Adrenal gland (tissue), 5 donors: ENCODE data around the gene RNASE1.

Experiments
- CTCF ChIP-seq, 6 experiments: fragments of 450-650 bp in 4 of 6; fragments of 200-600 bp in 2 of 6; sonication (generic) in 1 of 6; IDR thresholded peaks; 1 replicate in 5 of 6; 2 replicates in 1 of 6; pipeline versions ENCODE4 v1.5.1 to v1.8.0; 2016 to 2021; ENCODE audit warnings: antibody characterized with exemption in 6 of 6, mild to moderate bottlenecking in 2 of 6, moderate library complexity in 1 of 6
- POLR2A ChIP-seq, 2 donors: fragments of 450-650 bp; IDR thresholded peaks; one replicate each; pipeline ENCODE4 v1.6.1; 2017; ENCODE audit warnings: antibody characterized with exemption in 2 of 2, mild to moderate bottlenecking in 2 of 2, moderate library complexity in 1 of 2
- donor health status: DM: no; HTN: no; CAD: no.

DNA sequence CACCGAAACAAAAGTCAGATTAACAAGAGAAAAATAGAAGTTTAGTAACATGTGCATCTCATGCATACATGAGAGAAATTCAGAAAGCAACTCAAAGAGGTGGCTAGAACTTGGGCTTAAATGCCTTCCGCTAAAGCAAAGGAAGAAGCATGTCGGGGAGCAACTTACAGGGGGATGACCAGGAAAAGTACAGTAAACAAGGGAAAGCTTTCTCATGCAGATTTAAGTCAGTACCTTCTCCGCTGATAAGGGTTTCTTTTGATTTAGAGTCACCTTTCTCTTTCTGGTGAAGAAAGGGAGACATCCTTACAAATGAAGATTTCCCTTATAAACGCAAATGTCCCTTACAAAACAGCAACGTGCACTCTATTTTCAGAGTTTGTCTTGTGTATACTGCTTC, 27.6 kb downstream of the RNASE1 start:
- TF ChIP-seq CTCF (IDR thresholded peaks at IDR 0.05) (no peak), POLR2A (IDR thresholded peaks at IDR 0.05) (no peak)
